Measurements from ENCODE around the gene CRISP2. TPM values are rescaled to one million over a fixed set of nuclear protein-coding genes. Genes with fewer than 3 reads are reported as not detected.

CRISP2 gene
- total RNA-seq, 1 experiment from 2014 or later, result not detected

DNA sequence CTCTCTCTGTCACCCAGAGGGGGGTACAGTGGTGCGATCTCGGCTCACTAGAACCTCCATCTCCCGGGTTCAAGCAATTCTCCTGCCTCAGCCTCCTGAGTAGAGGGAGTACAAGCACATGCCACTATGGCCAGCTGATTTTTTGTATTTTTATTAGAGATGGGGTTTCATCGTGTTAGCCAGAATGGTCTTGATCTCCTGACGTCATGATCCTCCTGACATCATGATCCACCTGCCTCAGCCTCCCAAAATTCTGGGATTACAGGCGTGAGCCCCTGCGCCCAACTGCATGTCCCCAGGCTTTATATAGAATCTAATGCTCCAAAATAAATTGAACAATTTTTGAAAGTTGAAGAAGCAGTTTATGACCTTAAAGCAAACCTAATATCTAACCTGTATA, 7.0 kb upstream of the CRISP2 start:
- no peaks in the 10 kb centered on the region for H3K9me3 ChIP-seq (ENCODE audit: insufficient read depth, low read depth)
- H3K4me2 ChIP-seq, result no peak overlapping the region
- ChIA-PET POLR2A (ENCODE audit: unreplicated experiment) (no interaction called here), CTCF (no interaction called here)
- no peaks in the 10 kb centered on the region for H4K20me1 ChIP-seq (ENCODE audit: insufficient read depth)
- no peaks in the 10 kb centered on the region for H3K79me2 ChIP-seq (ENCODE audit: low read depth)
- H2AFZ ChIP-seq, result no peak overlapping the region
- H3K4me3 ChIP-seq, result no peak overlapping the region
- H3K36me3 ChIP-seq (ENCODE audit: low read depth), result no peaks in the 10 kb centered on the region
- BruUV-seq (replicated peaks), result no TSS peak
- H3K27me3 ChIP-seq (ENCODE audit: insufficient read depth, low read depth), result no peaks in the 10 kb centered on the region
- H3K27ac ChIP-seq, result no peak overlapping the region
- H3F3A ChIP-seq (ENCODE audit: insufficient read depth, low read depth), result no peaks in the 10 kb centered on the region
- H3K4me1 ChIP-seq (replicated peaks; ENCODE audit: insufficient read depth), result no peaks in the 10 kb centered on the region
- intact Hi-C loops (cut with micrococcal nuclease; ENCODE audit: unreplicated experiment), result no loop called here
- no peak for TF ChIP-seq EZH2 (IDR thresholded peaks at IDR 0.05; ENCODE audit: low read depth)
- TF ChIP-seq, protein P1, sequence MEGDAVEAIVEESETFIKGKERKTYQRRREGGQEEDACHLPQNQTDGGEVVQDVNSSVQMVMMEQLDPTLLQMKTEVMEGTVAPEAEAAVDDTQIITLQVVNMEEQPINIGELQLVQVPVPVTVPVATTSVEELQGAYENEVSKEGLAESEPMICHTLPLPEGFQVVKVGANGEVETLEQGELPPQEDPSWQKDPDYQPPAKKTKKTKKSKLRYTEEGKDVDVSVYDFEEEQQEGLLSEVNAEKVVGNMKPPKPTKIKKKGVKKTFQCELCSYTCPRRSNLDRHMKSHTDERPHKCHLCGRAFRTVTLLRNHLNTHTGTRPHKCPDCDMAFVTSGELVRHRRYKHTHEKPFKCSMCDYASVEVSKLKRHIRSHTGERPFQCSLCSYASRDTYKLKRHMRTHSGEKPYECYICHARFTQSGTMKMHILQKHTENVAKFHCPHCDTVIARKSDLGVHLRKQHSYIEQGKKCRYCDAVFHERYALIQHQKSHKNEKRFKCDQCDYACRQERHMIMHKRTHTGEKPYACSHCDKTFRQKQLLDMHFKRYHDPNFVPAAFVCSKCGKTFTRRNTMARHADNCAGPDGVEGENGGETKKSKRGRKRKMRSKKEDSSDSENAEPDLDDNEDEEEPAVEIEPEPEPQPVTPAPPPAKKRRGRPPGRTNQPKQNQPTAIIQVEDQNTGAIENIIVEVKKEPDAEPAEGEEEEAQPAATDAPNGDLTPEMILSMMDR (conservative IDR thresholded peaks at IDR 0.05), result no peak
- no peak for DNase-seq
- H3K9me2 ChIP-seq (ENCODE audit: insufficient read depth), result no peaks in the 10 kb centered on the region; the same call in 1 of the 2 replicates

DNA sequence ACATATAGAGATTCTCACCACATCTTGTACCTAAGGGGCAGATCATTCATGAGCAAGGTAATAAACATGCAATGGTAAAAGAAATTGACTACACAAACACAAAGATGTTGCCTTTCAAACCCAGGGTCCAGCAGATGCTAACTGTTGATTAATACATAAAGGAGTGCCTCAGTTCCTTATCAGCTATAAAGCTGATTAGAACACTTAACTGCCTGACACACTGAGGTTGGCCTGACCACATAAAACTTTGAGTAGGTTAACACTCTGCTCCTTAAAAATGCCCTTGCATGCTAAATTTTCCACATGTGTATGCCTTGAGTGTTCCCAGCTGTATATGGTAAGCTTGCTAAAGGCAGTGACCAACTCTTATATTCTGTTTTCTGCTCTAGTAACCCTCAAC, 14.9 kb downstream of the CRISP2 start:
- intact Hi-C loops (cut with micrococcal nuclease; ENCODE audit: unreplicated experiment), result no loop called here
- H3K4me2 ChIP-seq, result no peak overlapping the region

DNA sequence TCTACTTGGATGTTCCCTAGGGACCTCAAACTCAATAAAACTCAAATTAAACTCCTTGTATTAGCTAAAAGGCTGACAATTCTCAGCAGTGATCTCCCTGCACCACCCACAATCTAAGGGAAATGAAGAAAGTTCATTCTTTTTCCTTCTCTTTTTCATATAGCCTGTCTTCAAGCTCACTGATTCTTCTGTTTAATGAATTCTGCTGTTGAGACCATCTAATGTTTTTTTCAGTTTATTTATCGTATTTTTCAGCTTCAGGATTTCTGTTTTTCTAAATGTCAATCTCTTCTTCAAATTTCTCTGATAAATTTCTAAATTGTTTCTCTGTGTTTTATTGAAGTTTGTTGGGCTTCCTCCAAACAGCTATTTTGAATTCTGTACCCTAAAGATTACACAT, 19.8 kb downstream of the CRISP2 start:
- DNase-seq, result no peak
- Histone ChIP-seq H3K4me3 (no peak overlapping the region), H4K20me1 (ENCODE audit: insufficient read depth) (no peaks in the 10 kb centered on the region), H3K79me2 (ENCODE audit: low read depth) (no peaks in the 10 kb centered on the region), H2AFZ (no peak overlapping the region), H3K36me3 (ENCODE audit: low read depth) (no peaks in the 10 kb centered on the region), H3K9me2 (ENCODE audit: insufficient read depth) (no peaks in the 10 kb centered on the region; the same call in 1 of the 2 replicates), H3K4me2 (no peak overlapping the region), H3K27ac (no peak overlapping the region), H3F3A (ENCODE audit: insufficient read depth, low read depth) (no peaks in the 10 kb centered on the region), H3K27me3 (ENCODE audit: insufficient read depth, low read depth) (no peaks in the 10 kb centered on the region), H3K9me3 (ENCODE audit: insufficient read depth, low read depth) (peaks cover 4% of the 10 kb centered on the region; the same call in 1 of the 2 replicates), H3K4me1 (replicated peaks; ENCODE audit: insufficient read depth) (no peaks in the 10 kb centered on the region)
- intact Hi-C loops (cut with micrococcal nuclease; ENCODE audit: unreplicated experiment), result no loop called here
- no peak for TF ChIP-seq EZH2 (IDR thresholded peaks at IDR 0.05; ENCODE audit: low read depth)
- TF ChIP-seq, protein P1 (conservative IDR thresholded peaks at IDR 0.05), result no peak
- no TSS peak for BruUV-seq (replicated peaks)
- CTCF ChIA-PET, result no interaction called here
- POLR2A ChIA-PET (ENCODE audit: unreplicated experiment), result no interaction called here

More for the DNA sequence above, 14.9 kb downstream of the CRISP2 start:
- Histone ChIP-seq H3K4me3 (no peak overlapping the region), H2AFZ (no peak overlapping the region), H3F3A (ENCODE audit: insufficient read depth, low read depth) (no peaks in the 10 kb centered on the region), H3K4me1 (replicated peaks; ENCODE audit: insufficient read depth) (no peaks in the 10 kb centered on the region), H3K9me3 (ENCODE audit: insufficient read depth, low read depth) (peaks cover 10% of the 10 kb centered on the region; the same call in 1 of the 2 replicates), H3K79me2 (ENCODE audit: low read depth) (no peaks in the 10 kb centered on the region), H3K9me2 (ENCODE audit: insufficient read depth) (no peaks in the 10 kb centered on the region), H3K27me3 (ENCODE audit: insufficient read depth, low read depth) (no peaks in the 10 kb centered on the region), H3K36me3 (ENCODE audit: low read depth) (no peaks in the 10 kb centered on the region), H3K27ac (no peak overlapping the region), H4K20me1 (ENCODE audit: insufficient read depth) (no peaks in the 10 kb centered on the region)
- TF ChIP-seq, protein P1 (conservative IDR thresholded peaks at IDR 0.05), result no peak
- no peak for TF ChIP-seq EZH2 (IDR thresholded peaks at IDR 0.05; ENCODE audit: low read depth)
- ChIA-PET CTCF (interaction anchor here (0.5 to 0.6 kb wide), 2 partner anchors 165 to 539 kb away, joined by 4 to 6 read pairs; no protein-coding TSS in a partner anchor), POLR2A (ENCODE audit: unreplicated experiment) (interaction anchor here (0.6 kb wide), 1 partner anchor 22 kb away, joined by 4 read pairs; no protein-coding TSS in a partner anchor)
- no TSS peak for BruUV-seq (replicated peaks)
- no peak for DNase-seq

Data from PC-9 (cell line).